CD14-positive monocyte (primary cell): ENCODE measurements around the gene ACTL10. TPM values are rescaled to one million over a fixed set of nuclear protein-coding genes. Genes with fewer than 3 reads are reported as not detected.
A peak's percentile ranks its signal among the peaks of the same experiment; 100 is the strongest.

Experiments
- DNase-seq, 3 donors: peaks; one replicate each; pipeline ENCODE4 v3.0.0-alpha.2; 2011 to 2022
- H2AFZ ChIP-seq: 2 replicates; pipeline ENCODE4 v1.6.0; 2012; ENCODE audit warnings: mild to moderate bottlenecking, low read depth, low read length, inconsistent platforms; ENCODE audit not compliant: insufficient read depth, poor library complexity, severe bottlenecking
- H3K27ac ChIP-seq, 2 donors: 1 replicate in 1 of 2; 2 replicates in 1 of 2; pipeline ENCODE4 v1.5.1; 2012 to 2013; ENCODE audit warnings: low read length in 2 of 2, control low read depth in 1 of 2, inconsistent platforms in 1 of 2, low read depth in 1 of 2, mild to moderate bottlenecking in 1 of 2
- H3K27me3 ChIP-seq, 2 donors: one replicate each; pipeline versions ENCODE4 v1.6.0 to v1.6.1; 2011 to 2013; ENCODE audit warnings: low read length in 2 of 2; ENCODE audit not compliant: control insufficient read depth in 2 of 2, insufficient read depth in 2 of 2
- H3K36me3 ChIP-seq, 2 donors: replicated peaks in 1 of 2; 1 replicate in 1 of 2; 2 replicates in 1 of 2; pipeline versions ENCODE4 v1.5.1 to v1.6.1; 2012 to 2013; ENCODE audit warnings: low read length in 2 of 2, control low read depth in 1 of 2, inconsistent platforms in 1 of 2, mild to moderate bottlenecking in 1 of 2; ENCODE audit not compliant: insufficient read depth in 2 of 2, control insufficient read depth in 1 of 2
- H3K4me1 ChIP-seq, 2 donors: 1 replicate in 1 of 2; 2 replicates in 1 of 2; pipeline versions ENCODE4 v1.5.1 to v1.6.1; 2012 to 2013; ENCODE audit warnings: low read length in 2 of 2, control low read depth in 1 of 2, inconsistent platforms in 1 of 2, mild to moderate bottlenecking in 1 of 2, moderate library complexity in 1 of 2; ENCODE audit not compliant: insufficient read depth in 2 of 2, control insufficient read depth in 1 of 2
- H3K4me2 ChIP-seq: replicated peaks from 2 replicates; pipeline ENCODE3; 2012; ENCODE audit warnings: low read length, moderate library complexity, mild to moderate bottlenecking; ENCODE audit not compliant: poor library complexity, severe bottlenecking; ENCODE audit errors: extremely low read depth
- H3K4me3 ChIP-seq, 3 experiments: fragments of 200-600 bp in 1 of 3; sonication (generic) in 1 of 3; replicated peaks in 1 of 3; 1 replicate in 2 of 3; 2 replicates in 1 of 3; pipeline ENCODE4 v1.5.1; 2011 to 2013; ENCODE audit warnings: low read length in 3 of 3, mild to moderate bottlenecking in 3 of 3, control low read depth in 2 of 3, low read depth in 2 of 3, inconsistent platforms in 1 of 3, moderate library complexity in 1 of 3
- H3K79me2 ChIP-seq: 2 replicates; pipeline ENCODE4 v1.6.0; 2012; ENCODE audit warnings: mild to moderate bottlenecking, control low read depth, inconsistent platforms, low read length, moderate library complexity; ENCODE audit not compliant: insufficient read depth
- H3K9ac ChIP-seq: 2 replicates; pipeline ENCODE4 v1.6.0; 2017; ENCODE audit warnings: low read length, mild to moderate bottlenecking; ENCODE audit not compliant: insufficient read depth, poor library complexity, severe bottlenecking
- H3K9me3 ChIP-seq, 2 donors: replicated peaks in 1 of 2; 1 replicate in 1 of 2; 2 replicates in 1 of 2; pipeline versions ENCODE4 v1.5.1 to v1.6.1; 2012 to 2013; ENCODE audit warnings: low read length in 2 of 2, control low read depth in 1 of 2; ENCODE audit not compliant: control insufficient read depth in 1 of 2, insufficient read depth in 1 of 2
- H4K20me1 ChIP-seq: 2 replicates; pipeline ENCODE4 v1.6.0; 2012; ENCODE audit warnings: mild to moderate bottlenecking, low read length, control low read depth, moderate library complexity; ENCODE audit not compliant: insufficient read depth
- H3K27ac Mint-ChIP-seq, 7 donors: one replicate each; pipeline ENCODE4 v1.8.0; 2020; ENCODE audit warnings: mild to moderate bottlenecking in 7 of 7, mixed read lengths in 7 of 7, moderate library complexity in 6 of 7, inconsistent platforms in 2 of 7
- H3K27me3 Mint-ChIP-seq, 3 donors: one replicate each; pipeline ENCODE4 v1.8.0; 2021 to 2022; ENCODE audit warnings: low read depth in 3 of 3, mild to moderate bottlenecking in 3 of 3, mixed read lengths in 3 of 3, moderate library complexity in 3 of 3, inconsistent platforms in 1 of 3
- H3K36me3 Mint-ChIP-seq, 2 donors: one replicate each; pipeline ENCODE4 v1.8.0; 2020; ENCODE audit warnings: mixed read lengths in 2 of 2, inconsistent platforms in 1 of 2, mild to moderate bottlenecking in 1 of 2
- H3K4me1 Mint-ChIP-seq: one replicate; pipeline ENCODE4 v1.8.0; 2020; ENCODE audit warnings: mild to moderate bottlenecking, mixed read lengths
- H3K4me3 Mint-ChIP-seq, 2 donors: one replicate each; pipeline ENCODE4 v1.8.0; 2020; ENCODE audit warnings: mild to moderate bottlenecking in 2 of 2, mixed read lengths in 2 of 2, moderate library complexity in 1 of 2
- H3K9me3 Mint-ChIP-seq, 7 donors: one replicate each; pipeline ENCODE4 v1.8.0; 2020 to 2022; ENCODE audit warnings: mixed read lengths in 7 of 7, mild to moderate bottlenecking in 6 of 7, moderate library complexity in 6 of 7, inconsistent platforms in 2 of 7
- CTCF ChIP-seq: fragments of 200-600 bp; IDR thresholded peaks from one replicate; pipeline ENCODE4 v1.8.0; 2022; ENCODE audit warnings: antibody characterized with exemption, mild to moderate bottlenecking
- WGBS: methylation state at CpG from one replicate; pipeline ENCODE4 v1.1.5; 2013; ENCODE audit warnings: missing lambda C conversion rate; ENCODE audit not compliant: insufficient coverage; 5-methylcytosine and 5-hydroxymethylcytosine counted together
- intact Hi-C, 2 donors: fragments of 100-400 bp; cut with micrococcal nuclease; formaldehyde crosslinking; loops; one replicate each; pipeline versions ENCODE4 v1.15.0 to v1.15.1; 2023
- polyA plus RNA-seq, 3 donors: library from polyadenylated mRNA; depleted of rRNA in 1 of 3; unstranded in 2 of 3; stranded (reverse) in 1 of 3; fragments of 300-500 nt in 2 of 3; fragments of >200 nt in 1 of 3; fragmentation: Illumina TruSeq in 2 of 3; gene quantifications; 1 replicate in 2 of 3; 2 replicates in 1 of 3; pipeline ENCODE4 v1.2.3, GENCODE V29; 2012 to 2021

ACTL10 gene
- polyA plus RNA-seq, 3 donors: 0.31 to 1.2 (median 1.1) TPM

- intact Hi-C loops: no loop called here
- Mint-ChIP-seq H3K4me3 (no peak overlapping the region), H3K36me3 (peaks cover 6 to 23% of the 10 kb centered on the region in 2 donors), H3K27ac (peak overlapping the region in 1 of 7 donors; percentile 47), H3K4me1 (peaks cover 17% of the 10 kb centered on the region), H3K27me3 (peaks cover 0 to 5% (median 3%) of the 10 kb centered on the region in 3 donors), H3K9me3 (no peaks in the 10 kb centered on the region)
- no peak for DNase-seq
- Histone ChIP-seq H2AFZ (no peak overlapping the region), H3K27me3 (no peaks in the 10 kb centered on the region), H3K9ac (no peak overlapping the region), H3K4me1 (peaks cover 14 to 18% of the 10 kb centered on the region in 2 donors), H3K4me3 (no peak overlapping the region), H3K9me3 (no peaks in the 10 kb centered on the region), H4K20me1 (no peaks in the 10 kb centered on the region), H3K36me3 (no peaks in the 10 kb centered on the region), H3K79me2 (peaks cover 25% of the 10 kb centered on the region), H3K27ac (no peak overlapping the region), H3K4me2 (no peak overlapping the region)
- TF ChIP-seq CTCF: no peak
- WGBS: 96% methylated on average over 11 of the region's 15 CpGs
Measured at GRCh38 chr20:33677991-33678702, 11.4 kb downstream of the ACTL10 start.

- H3K9ac ChIP-seq: no peak overlapping the region
- peaks cover 13% of the 10 kb centered on the region for H3K4me1 Mint-ChIP-seq
Measured at GRCh38 chr20:33679758-33680485, 13.2 kb downstream of the ACTL10 start.

More at GRCh38 chr20:33679758-33680485, 13.2 kb downstream of the ACTL10 start:
- H3K27ac Mint-ChIP-seq: peak overlapping the region in 1 of 7 donors; percentile 8
- intact Hi-C loops: loop anchor here in 1 of 2 donors (10.0 kb wide), 1 partner anchor 55 kb away; the partner anchor contains the start of gene ZNF341
- Histone ChIP-seq H4K20me1 (no peaks in the 10 kb centered on the region), H3K4me1 (peaks cover 5 to 14% of the 10 kb centered on the region in 2 donors), H3K79me2 (peaks cover 42% of the 10 kb centered on the region), H3K27me3 (no peaks in the 10 kb centered on the region), H3K4me3 (no peak overlapping the region), H3K36me3 (no peaks in the 10 kb centered on the region), H3K9me3 (no peaks in the 10 kb centered on the region), H3K27ac (no peak overlapping the region), H2AFZ (no peak overlapping the region), H3K4me2 (no peak overlapping the region)
- H3K27me3 Mint-ChIP-seq: peaks cover 0 to 4% (median 2%) of the 10 kb centered on the region in 3 donors
- H3K36me3 Mint-ChIP-seq: peaks cover 6 to 23% of the 10 kb centered on the region in 2 donors
- no peak overlapping the region for H3K4me3 Mint-ChIP-seq
- WGBS: 92% methylated on average over 17 of the region's 20 CpGs
- no peaks in the 10 kb centered on the region for H3K9me3 Mint-ChIP-seq
- no peak for DNase-seq
- no peak for TF ChIP-seq CTCF
